Hepatocyte (in vitro differentiated cells): ENCODE data around the gene FSHR. TPM values are rescaled to one million over a fixed set of nuclear protein-coding genes. Genes with fewer than 3 reads are reported as not detected.

Source experiments
- DNase-seq: peaks from one replicate; pipeline ENCODE4 v3.0.0-alpha.2; 2016; ENCODE audit warnings: low spot score
- H2AFZ ChIP-seq: fragments of 200-600 bp; sonication (generic); 2 replicates; pipeline ENCODE4 v1.6.0; 2016; ENCODE audit warnings: antibody characterized with exemption, mild to moderate bottlenecking
- H3K27ac ChIP-seq: fragments of 200-600 bp; sonication (generic); 2 replicates; pipeline ENCODE4 v1.5.1; 2016; ENCODE audit warnings: mild to moderate bottlenecking
- H3K27me3 ChIP-seq: fragments of 200-600 bp; sonication (generic); 2 replicates; pipeline ENCODE4 v1.6.1; 2016
- H3K36me3 ChIP-seq: fragments of 200-600 bp; sonication (generic); replicated peaks from 2 replicates; pipeline ENCODE4 v1.5.1; 2016; ENCODE audit warnings: low read depth; ENCODE audit not compliant: insufficient read depth
- H3K4me1 ChIP-seq: fragments of 200-600 bp; sonication (generic); 2 replicates; pipeline ENCODE4 v1.5.1; 2016; ENCODE audit warnings: mild to moderate bottlenecking, moderate library complexity; ENCODE audit not compliant: insufficient read depth
- H3K4me2 ChIP-seq: fragments of 200-600 bp; sonication (generic); 2 replicates; pipeline ENCODE4 v1.6.0; 2016
- H3K4me3 ChIP-seq: fragments of 200-600 bp; sonication (generic); 2 replicates; pipeline ENCODE4 v1.5.1; 2016; ENCODE audit warnings: mild to moderate bottlenecking
- H3K79me2 ChIP-seq: fragments of 200-600 bp; sonication (generic); 2 replicates; pipeline ENCODE4 v1.6.0; 2017; ENCODE audit warnings: mild to moderate bottlenecking
- H3K9me2 ChIP-seq: fragments of 200-600 bp; sonication (generic); replicated peaks from 2 replicates; pipeline ENCODE4 v1.6.0; 2017; ENCODE audit warnings: mild to moderate bottlenecking; ENCODE audit not compliant: insufficient read depth
- H3K9me3 ChIP-seq: fragments of 200-600 bp; sonication (generic); 2 replicates; pipeline ENCODE4 v1.5.1; 2016; ENCODE audit warnings: low read depth, mild to moderate bottlenecking
- H4K20me1 ChIP-seq: fragments of 200-600 bp; sonication (generic); 2 replicates; pipeline ENCODE4 v1.6.0; 2016; ENCODE audit warnings: mild to moderate bottlenecking; ENCODE audit not compliant: insufficient read depth, poor library complexity, severe bottlenecking
- CTCF ChIP-seq: fragments of 200-600 bp; sonication (generic); IDR thresholded peaks from 2 replicates; pipeline ENCODE4 v1.5.1; 2016; ENCODE audit warnings: antibody characterized with exemption, mild to moderate bottlenecking; ENCODE audit not compliant: poor library complexity
- EZH2 ChIP-seq: fragments of 200-600 bp; sonication (generic); IDR thresholded peaks from 2 replicates; pipeline ENCODE4 v1.6.1; 2016; ENCODE audit warnings: antibody characterized with exemption, mild to moderate bottlenecking, borderline replicate concordance
- EZH2phosphoT487 ChIP-seq: fragments of 200-600 bp; sonication (generic); IDR thresholded peaks from one replicate; pipeline ENCODE4 v1.6.1; 2018; ENCODE audit warnings: antibody characterized with exemption, mild to moderate bottlenecking, low read depth, moderate library complexity; ENCODE audit not compliant: unreplicated experiment, severe bottlenecking
- whole genome bisulfite sequencing: methylation state at CpG from one replicate; pipeline ENCODE4 v1.1.6; 2016; ENCODE audit warnings: low lambda C conversion rate; ENCODE audit errors: missing lambda C conversion rate; 5-methylcytosine and 5-hydroxymethylcytosine counted together
- polyA plus RNA-seq: library from polyadenylated mRNA; unstranded; fragments of >200 nt; fragmentation: Nextera tagmentation; extraction: Ambion mirVana; gene quantifications from 2 replicates; pipeline ENCODE4 v1.2.1, GENCODE V29; 2016
- total RNA-seq: library from RNA; depleted of rRNA; stranded (reverse); fragments of >200 nt; gene quantifications from 2 replicates; pipeline ENCODE4 v1.2.3, GENCODE V29; 2014

The FSHR gene
- total and polyA plus RNA-seq, 2 experiments from 2014 or later = 0.20 to 0.40 TPM

GRCh38 chr2:49154891-49155290 is 576 bp upstream of the FSHR start:
- no peak overlapping the region for H3K4me3 ChIP-seq
- no peaks in the 10 kb centered on the region for H3K9me3 ChIP-seq
- H3K9me2 ChIP-seq = no peaks in the 10 kb centered on the region
- no peaks in the 10 kb centered on the region for H3K36me3 ChIP-seq
- H3K27ac ChIP-seq = no peak overlapping the region
- H3K27me3 ChIP-seq = no peaks in the 10 kb centered on the region
- H2AFZ ChIP-seq = no peak overlapping the region
- H3K4me1 ChIP-seq = no peaks in the 10 kb centered on the region
- TF ChIP-seq CTCF = no peak
- no peaks in the 10 kb centered on the region for H3K79me2 ChIP-seq
- no peaks in the 10 kb centered on the region for H4K20me1 ChIP-seq
- WGBS = 38% methylated on average over 7 of the region's 7 CpGs
- DNase-seq = no peak
- H3K4me2 ChIP-seq = no peak overlapping the region

- Histone ChIP-seq H3K36me3 (no peaks in the 10 kb centered on the region), H3K27me3 (no peaks in the 10 kb centered on the region), H3K4me3 (no peak overlapping the region), H4K20me1 (no peaks in the 10 kb centered on the region), H3K9me3 (no peaks in the 10 kb centered on the region), H3K27ac (no peak overlapping the region), H3K4me2 (no peak overlapping the region), H3K9me2 (no peaks in the 10 kb centered on the region), H3K79me2 (no peaks in the 10 kb centered on the region), H2AFZ (no peak overlapping the region), H3K4me1 (no peaks in the 10 kb centered on the region)
- 80% methylated on average over 2 of the region's 2 CpGs for WGBS
- TF ChIP-seq EZH2phosphoT487 = no peak
- no peak for DNase-seq
These were observed 1.1 kb downstream of the FSHR start for GRCh38 chr2:49153252-49153651.

- Histone ChIP-seq H4K20me1 (no peaks in the 10 kb centered on the region), H2AFZ (no peak overlapping the region), H3K79me2 (no peaks in the 10 kb centered on the region), H3K36me3 (no peaks in the 10 kb centered on the region), H3K4me2 (no peak overlapping the region), H3K27me3 (no peaks in the 10 kb centered on the region), H3K4me3 (no peak overlapping the region), H3K4me1 (no peaks in the 10 kb centered on the region), H3K9me2 (no peaks in the 10 kb centered on the region), H3K27ac (no peak overlapping the region), H3K9me3 (no peaks in the 10 kb centered on the region)
- TF ChIP-seq EZH2 (no peak), EZH2phosphoT487 (no peak), CTCF (no peak)
- no peak for DNase-seq
These were observed 1.5 kb downstream of the FSHR start for GRCh38 chr2:49152824-49153223.

GRCh38 chr2:49146401-49146800 is 7.9 kb downstream of the FSHR start:
- WGBS = 71% methylated on average over 3 of the region's 3 CpGs
- TF ChIP-seq CTCF (no peak), EZH2 (no peak)
- Histone ChIP-seq H4K20me1 (no peaks in the 10 kb centered on the region), H3K4me2 (no peak overlapping the region), H2AFZ (no peak overlapping the region), H3K4me3 (no peak overlapping the region), H3K27ac (no peak overlapping the region), H3K36me3 (no peaks in the 10 kb centered on the region), H3K9me2 (no peaks in the 10 kb centered on the region), H3K27me3 (no peaks in the 10 kb centered on the region), H3K9me3 (no peaks in the 10 kb centered on the region), H3K4me1 (no peaks in the 10 kb centered on the region), H3K79me2 (no peaks in the 10 kb centered on the region)
- no peak for DNase-seq
